Thyroid gland (tissue), 4 donors: ENCODE measurements around the gene RAB35. TPM values are rescaled to one million over a fixed set of nuclear protein-coding genes. Genes with fewer than 3 reads are reported as not detected.

Source experiments
- DNase-seq, 2 donors: peaks; one replicate each; pipeline ENCODE4 v3.0.0-alpha.2; 2019
- H3K27ac ChIP-seq, 3 donors: fragments of 200-600 bp; sonication (generic); 1 replicate in 2 of 3; 2 replicates in 1 of 3; pipeline ENCODE4 v1.5.1; 2016 to 2019; ENCODE audit warnings: mild to moderate bottlenecking in 1 of 3, moderate library complexity in 1 of 3
- H3K27me3 ChIP-seq: fragments of 200-600 bp; sonication (generic); one replicate; pipeline ENCODE4 v1.5.1; 2019
- H3K36me3 ChIP-seq, 2 donors: fragments of 200-600 bp; sonication (generic); one replicate each; pipeline ENCODE4 v1.5.1; 2016 to 2019
- H3K4me1 ChIP-seq, 2 donors: fragments of 200-600 bp; sonication (generic); one replicate each; pipeline ENCODE4 v1.5.1; 2017 to 2019
- H3K4me3 ChIP-seq, 3 donors: fragments of 200-600 bp; sonication (generic); replicated peaks in 1 of 3; 1 replicate in 2 of 3; 2 replicates in 1 of 3; pipeline ENCODE4 v1.5.1; 2016; ENCODE audit warnings: mild to moderate bottlenecking in 1 of 3
- H3K9me3 ChIP-seq: fragments of 200-600 bp; sonication (generic); one replicate; pipeline ENCODE4 v1.5.1; 2017
- CTCF ChIP-seq, 6 experiments: fragments of 200-600 bp in 3 of 6; fragments of 450-650 bp in 3 of 6; sonication (generic) in 3 of 6; IDR thresholded peaks; one replicate each; pipeline ENCODE4 v1.5.1; 2016 to 2019; ENCODE audit warnings: antibody characterized with exemption in 6 of 6, mild to moderate bottlenecking in 2 of 6, inconsistent platforms in 1 of 6, moderate library complexity in 1 of 6
- POLR2A ChIP-seq, 2 donors: fragments of 450-650 bp; IDR thresholded peaks; one replicate each; pipeline ENCODE4 v1.6.1; 2017; ENCODE audit warnings: antibody characterized with exemption in 2 of 2, mild to moderate bottlenecking in 2 of 2, moderate library complexity in 1 of 2
- WGBS, 2 donors: methylation state at CpG; one replicate each; pipeline ENCODE4 v1.1.5; 2017; 5-methylcytosine and 5-hydroxymethylcytosine counted together
- intact Hi-C: fragments of 100-400 bp; cut with DNase I; formaldehyde crosslinking; loops from one replicate; pipeline ENCODE4 v1.15.1; 2023
- total RNA-seq, 4 donors: library from RNA; depleted of rRNA; stranded (reverse); fragments of >200 nt; gene quantifications; one replicate each; pipeline ENCODE4 v1.2.3, GENCODE V29; 2016

RAB35 gene
- total RNA-seq, 4 donors from 2014 or later: 14.9 to 19.9 (median 17.4) TPM

GRCh38 chr12:120141336-120141735 lies 24.8 kb upstream of the RAB35 start:
- intact Hi-C loops: no loop called here
- TF ChIP-seq CTCF (IDR thresholded peaks at IDR 0.05) (no peak), POLR2A (IDR thresholded peaks at IDR 0.05) (no peak)
- Histone ChIP-seq H3K27ac (no peak overlapping the region), H3K9me3 (no peaks in the 10 kb centered on the region), H3K4me3 (no peak overlapping the region), H3K27me3 (no peaks in the 10 kb centered on the region), H3K4me1 (no peaks in the 10 kb centered on the region), H3K36me3 (peaks cover 87 to 90% of the 10 kb centered on the region in 2 donors)
- 83 to 90% methylated on average over 6 of the region's 6 CpGs for WGBS, 2 donors
- DNase-seq: no peak

GRCh38 chr12:120140603-120141002 lies 24.1 kb upstream of the RAB35 start:
- no peak for DNase-seq
- H3K9me3 ChIP-seq: no peaks in the 10 kb centered on the region
- H3K4me3 ChIP-seq: no peak overlapping the region
- TF ChIP-seq CTCF (IDR thresholded peaks at IDR 0.05) (no peak), POLR2A (IDR thresholded peaks at IDR 0.05) (no peak)
- intact Hi-C loops: no loop called here
- H3K36me3 ChIP-seq: peaks cover 87 to 96% of the 10 kb centered on the region in 2 donors
- H3K27me3 ChIP-seq: no peaks in the 10 kb centered on the region
- no peaks in the 10 kb centered on the region for H3K4me1 ChIP-seq
- 90 to 98% methylated on average over 5 to 9 of the region's 9 CpGs for WGBS, 2 donors
- H3K27ac ChIP-seq: no peak overlapping the region

DNA sequence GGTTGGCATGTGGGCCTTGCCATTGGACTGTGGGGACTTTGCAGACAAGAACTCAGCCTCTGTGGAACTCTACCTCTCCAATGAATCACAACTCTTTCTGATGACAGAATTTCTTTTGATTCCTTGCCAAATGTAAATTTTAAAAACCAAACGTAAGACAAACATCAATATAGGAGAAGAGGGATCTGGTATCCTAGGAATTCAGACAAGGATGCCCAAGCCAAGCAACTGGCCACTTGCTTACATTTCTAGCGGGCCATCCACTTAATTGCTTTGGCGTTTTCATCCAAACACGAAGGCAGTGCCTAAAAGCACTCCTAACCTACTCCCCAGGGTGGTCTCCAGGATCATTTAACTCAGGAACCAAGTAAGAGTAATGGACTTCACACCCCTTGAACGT lies 23.4 kb upstream of the RAB35 start:
- Histone ChIP-seq H3K36me3 (peaks cover 86 to 95% of the 10 kb centered on the region in 2 donors), H3K27ac (no peak overlapping the region), H3K9me3 (no peaks in the 10 kb centered on the region), H3K27me3 (no peaks in the 10 kb centered on the region), H3K4me3 (no peak overlapping the region), H3K4me1 (no peaks in the 10 kb centered on the region)
- DNase-seq: no peak
- TF ChIP-seq POLR2A (IDR thresholded peaks at IDR 0.05) (no peak), CTCF (IDR thresholded peaks at IDR 0.05) (no peak)
- WGBS, 2 donors: 78% methylated on average over 5 of the region's 5 CpGs
- intact Hi-C loops: no loop called here

- Histone ChIP-seq H3K36me3 (peaks cover 91 to 96% of the 10 kb centered on the region in 2 donors), H3K4me3 (no peak overlapping the region), H3K4me1 (no peaks in the 10 kb centered on the region), H3K9me3 (no peaks in the 10 kb centered on the region), H3K27me3 (no peaks in the 10 kb centered on the region), H3K27ac (no peak overlapping the region)
- intact Hi-C loops: no loop called here
- TF ChIP-seq CTCF (IDR thresholded peaks at IDR 0.05) (no peak), POLR2A (IDR thresholded peaks at IDR 0.05) (no peak)
- no peak for DNase-seq
- WGBS, 2 donors: 96 to 98% methylated on average over 9 of the region's 9 CpGs
Measured at GRCh38 chr12:120138366-120138765, 21.8 kb upstream of the RAB35 start.

DNA sequence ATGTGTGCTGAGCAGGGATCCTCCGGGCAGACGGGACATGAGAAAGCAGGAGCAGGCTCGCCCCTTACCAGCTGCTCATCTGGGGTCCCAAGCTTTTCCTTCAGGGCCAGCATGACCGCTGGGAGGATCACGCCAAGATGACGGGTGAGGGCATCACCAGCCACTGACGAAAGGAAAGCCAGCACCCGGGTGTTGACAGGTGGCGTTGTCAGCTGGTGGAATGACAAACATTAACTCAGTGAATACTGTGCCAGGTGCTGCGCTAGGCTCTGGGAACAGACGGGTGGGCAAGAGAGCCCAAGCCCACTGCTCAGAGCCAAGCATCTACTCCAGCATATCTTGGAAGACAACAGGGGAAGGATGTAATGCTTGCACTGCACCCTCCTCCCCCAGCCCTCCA lies 21.3 kb upstream of the RAB35 start:
- intact Hi-C loops: no loop called here
- peaks cover 96% of the 10 kb centered on the region in 2 donors for H3K36me3 ChIP-seq
- TF ChIP-seq POLR2A (IDR thresholded peaks at IDR 0.05) (no peak), CTCF (IDR thresholded peaks at IDR 0.05) (no peak)
- no peak for DNase-seq
- H3K9me3 ChIP-seq: no peaks in the 10 kb centered on the region
- 96 to 99% methylated on average over 6 to 9 of the region's 11 CpGs for WGBS, 2 donors
- H3K27me3 ChIP-seq: no peaks in the 10 kb centered on the region
- H3K4me3 ChIP-seq: no peak overlapping the region
- H3K27ac ChIP-seq: no peak overlapping the region
- no peaks in the 10 kb centered on the region for H3K4me1 ChIP-seq
